IMR-90 (cell line): Measurements from ENCODE around the gene OXSM. TPM values are rescaled to one million over a fixed set of nuclear protein-coding genes. Genes with fewer than 3 reads are reported as not detected.
A peak's percentile ranks its signal among the peaks of the same experiment; 100 is the strongest.

Experiments used
- ATAC-seq: fragments of 200-7000 bp; cut with Tn5 transposase; 2 replicates; pipeline ENCODE4 v1.9.1; 2020; ENCODE audit warnings: low read depth, mild to moderate bottlenecking, moderate library complexity
- BruUV-seq: library from RNA; stranded (reverse); fragments of 400-500 nt; replicated peaks from 2 replicates; lab custom pipeline; 2021; lab: Mats Ljungman, UMichigan
- CTCF ChIA-PET: fragments of 300-600 bp; formaldehyde crosslinking; extraction: SDS; loops from one replicate; lab custom pipeline; 2021; ENCODE audit warnings: antibody characterized with exemption; lab: Yijun Ruan, JAX
- POLR2A ChIA-PET: fragments of 300-600 bp; sonication (Branson Sonifier 250); formaldehyde crosslinking; loops from one replicate; lab custom pipeline; 2022; ENCODE audit warnings: antibody characterized with exemption; ENCODE audit not compliant: unreplicated experiment; lab: Charles Lee
- DNase-seq: peaks from one replicate; pipeline ENCODE4 v3.0.0; 2013
- H2AFZ ChIP-seq: replicated peaks from 2 replicates; pipeline ENCODE3; 2013; ENCODE audit warnings: low read length, mild to moderate bottlenecking; ENCODE audit not compliant: poor library complexity
- H2AK5ac ChIP-seq: 2 replicates; pipeline ENCODE4 v1.6.1; 2013; ENCODE audit warnings: low read depth, low read length, inconsistent platforms
- H2AK9ac ChIP-seq: replicated peaks from 2 replicates; pipeline ENCODE3; 2013; ENCODE audit warnings: mild to moderate bottlenecking, low read depth, low read length, moderate library complexity; ENCODE audit not compliant: poor library complexity
- H2BK120ac ChIP-seq: 2 replicates; pipeline ENCODE4 v1.6.1; 2013; ENCODE audit warnings: low read depth, low read length, inconsistent platforms
- H2BK15ac ChIP-seq: 3 replicates; pipeline ENCODE4 v1.6.1; 2013; ENCODE audit warnings: low read depth, low read length, inconsistent platforms
- H2BK20ac ChIP-seq: 2 replicates; pipeline ENCODE4 v1.6.1; 2013; ENCODE audit warnings: low read depth, mild to moderate bottlenecking, inconsistent platforms, low read length, moderate library complexity
- H2BK5ac ChIP-seq: 2 replicates; pipeline ENCODE4 v1.6.1; 2013; ENCODE audit warnings: mild to moderate bottlenecking, low read depth, low read length, inconsistent platforms; ENCODE audit not compliant: poor library complexity, severe bottlenecking
- H3K14ac ChIP-seq: replicated peaks from 2 replicates; pipeline ENCODE4 v1.6.1; 2013; ENCODE audit warnings: low read depth, low read length, inconsistent platforms
- H3K18ac ChIP-seq: 2 replicates; pipeline ENCODE4 v1.6.1; 2013; ENCODE audit warnings: low read depth, low read length, control low read depth
- H3K23ac ChIP-seq: 2 replicates; pipeline ENCODE4 v1.6.1; 2013; ENCODE audit warnings: low read depth, low read length, inconsistent platforms
- H3K27ac ChIP-seq: 2 replicates; pipeline ENCODE4 v1.5.1; 2013; ENCODE audit warnings: mild to moderate bottlenecking, control low read depth, low read length; ENCODE audit not compliant: insufficient read depth
- H3K27me3 ChIP-seq: 2 replicates; pipeline ENCODE4 v1.6.1; 2013; ENCODE audit warnings: low read length; ENCODE audit not compliant: control insufficient read depth, insufficient read depth
- H3K36me3 ChIP-seq: 2 replicates; pipeline ENCODE4 v1.6.1; 2013; ENCODE audit warnings: low read length, mixed read lengths; ENCODE audit not compliant: control insufficient read depth, insufficient read depth
- H3K4ac ChIP-seq: 2 replicates; pipeline ENCODE4 v1.6.1; 2013; ENCODE audit warnings: low read depth, low read length, inconsistent platforms
- H3K4me1 ChIP-seq: 2 replicates; pipeline ENCODE4 v1.6.1; 2013; ENCODE audit warnings: low read length, mixed read lengths; ENCODE audit not compliant: control insufficient read depth, insufficient read depth
- H3K4me2 ChIP-seq: 2 replicates; pipeline ENCODE4 v1.6.1; 2013; ENCODE audit warnings: low read depth, mild to moderate bottlenecking, control low read depth, low read length, moderate library complexity
- H3K4me3 ChIP-seq: 2 replicates; pipeline ENCODE4 v1.5.1; 2013; ENCODE audit warnings: low read depth, mild to moderate bottlenecking, control low read depth, low read length, moderate library complexity; ENCODE audit not compliant: insufficient read depth
- H3K56ac ChIP-seq: 2 replicates; pipeline ENCODE4 v1.6.1; 2013; ENCODE audit warnings: low read length, inconsistent platforms; ENCODE audit not compliant: insufficient read depth; ENCODE audit errors: extremely low read depth
- H3K79me1 ChIP-seq, 2 experiments: 2 replicates each; pipeline ENCODE4 v1.6.1; 2013; ENCODE audit warnings: low read length in 2 of 2, inconsistent platforms in 1 of 2, low read depth in 1 of 2
- H3K9ac ChIP-seq: 2 replicates; pipeline ENCODE4 v1.6.1; 2013; ENCODE audit warnings: low read depth, low read length, control low read depth
- H3K9me1 ChIP-seq: 2 replicates; pipeline ENCODE4 v1.6.1; 2013; ENCODE audit warnings: low read length, inconsistent platforms; ENCODE audit not compliant: insufficient read depth
- H3K9me3 ChIP-seq: 2 replicates; pipeline ENCODE4 v1.6.1; 2013; ENCODE audit warnings: low read length; ENCODE audit not compliant: control insufficient read depth, insufficient read depth
- H4K20me1 ChIP-seq: 2 replicates; pipeline ENCODE4 v1.6.1; 2013; ENCODE audit warnings: low read length, inconsistent platforms; ENCODE audit not compliant: insufficient read depth
- H4K5ac ChIP-seq: 2 replicates; pipeline ENCODE4 v1.6.1; 2013; ENCODE audit warnings: mild to moderate bottlenecking, low read depth, low read length, control low read depth
- H4K8ac ChIP-seq, 2 experiments: 2 replicates each; pipeline ENCODE4 v1.6.1; 2013; ENCODE audit warnings: low read depth in 2 of 2, low read length in 2 of 2, control low read depth in 1 of 2, inconsistent platforms in 1 of 2
- H4K91ac ChIP-seq: 2 replicates; pipeline ENCODE4 v1.6.1; 2013; ENCODE audit warnings: low read depth, low read length, inconsistent platforms; ENCODE audit not compliant: insufficient read depth
- BHLHE40 ChIP-seq: fragments of 150-350 bp; IDR thresholded peaks from 2 replicates; pipeline ENCODE4 v1.6.1; 2016; ENCODE audit warnings: mild to moderate bottlenecking, low read depth, low read length
- CEBPB ChIP-seq: IDR thresholded peaks from 2 replicates; pipeline ENCODE4 v1.6.1; 2012; ENCODE audit warnings: low read depth, low read length, improper control_type of control experiment
- CHD1 ChIP-seq: IDR thresholded peaks from 2 replicates; pipeline ENCODE4 v1.6.1; 2012; ENCODE audit warnings: low read depth, low read length, improper control_type of control experiment
- FOS ChIP-seq: fragments of 150-350 bp; IDR thresholded peaks from 2 replicates; pipeline ENCODE4 v1.6.1; 2016; ENCODE audit warnings: low read depth, low read length
- MAFK ChIP-seq: IDR thresholded peaks from 2 replicates; pipeline ENCODE4 v1.6.1; 2012; ENCODE audit warnings: low read depth, low read length, improper control_type of control experiment
- MAZ ChIP-seq: IDR thresholded peaks from 2 replicates; pipeline ENCODE4 v1.6.1; 2012; ENCODE audit warnings: low read depth, mild to moderate bottlenecking, low read length, improper control_type of control experiment, moderate library complexity, borderline replicate concordance
- MXI1 ChIP-seq: IDR thresholded peaks from 2 replicates; pipeline ENCODE4 v1.6.1; 2012; ENCODE audit warnings: low read depth, mild to moderate bottlenecking, low read length, moderate library complexity, borderline replicate concordance
- NFE2L2 ChIP-seq: fragments of 150-350 bp; IDR thresholded peaks from 2 replicates; pipeline ENCODE4 v1.6.1; 2016; ENCODE audit warnings: low read depth, mild to moderate bottlenecking, low read length
- POLR2A ChIP-seq: IDR thresholded peaks from 2 replicates; pipeline ENCODE4 v1.6.1; 2012; ENCODE audit warnings: mild to moderate bottlenecking, low read depth, low read length
- RAD21 ChIP-seq: IDR thresholded peaks from 2 replicates; pipeline ENCODE4 v1.6.1; 2012; ENCODE audit warnings: low read length, improper control_type of control experiment
- RCOR1 ChIP-seq: IDR thresholded peaks from 2 replicates; pipeline ENCODE4 v1.6.1; 2012; ENCODE audit warnings: mild to moderate bottlenecking, low read length, improper control_type of control experiment; ENCODE audit not compliant: insufficient replicate concordance
- RFX5 ChIP-seq: IDR thresholded peaks from 2 replicates; pipeline ENCODE4 v1.8.0; 2012; ENCODE audit warnings: low read depth, mild to moderate bottlenecking, low read length, moderate library complexity
- SMC3 ChIP-seq: fragments of 150-350 bp; IDR thresholded peaks from 2 replicates; pipeline ENCODE4 v1.6.1; 2016; ENCODE audit warnings: low read depth, mild to moderate bottlenecking, antibody characterized with exemption, low read length, moderate library complexity
- WGBS, 2 experiments: methylation state at CpG; one replicate each; pipeline versions ENCODE4 v1.1.5 to v1.1.7; 2013; ENCODE audit warnings: missing lambda C conversion rate in 2 of 2; ENCODE audit not compliant: insufficient read length in 1 of 2; ENCODE audit errors: extremely low coverage in 2 of 2; 5-methylcytosine and 5-hydroxymethylcytosine counted together
- dilution Hi-C: fragments of 300-500 bp; cut with HindIII; formaldehyde crosslinking; loops from one replicate; pipeline ENCODE4 v1.14.3; 2018; ENCODE audit warnings: low sequenced_read_pairs; ENCODE audit not compliant: unreplicated experiment
- in situ Hi-C: fragments of 300-500 bp; cut with MboI; formaldehyde crosslinking; loops from 3 replicates; pipeline ENCODE4 v1.14.3; 2019; ENCODE audit warnings: low sequenced_read_pairs, inconsistent platforms, mixed read lengths
- intact Hi-C: fragments of 100-400 bp; cut with micrococcal nuclease; formaldehyde crosslinking; loops from 2 replicates; pipeline ENCODE4 v1.10.0; 2022
- polyA plus RNA-seq, 3 experiments: library from polyadenylated mRNA; depleted of rRNA; stranded (reverse); fragments of >200 nt; gene quantifications; 2 replicates each; pipeline ENCODE4 v1.2.3, GENCODE V29; 2012; ENCODE audit warnings: low replicate concordance in 1 of 3
- total RNA-seq: library from RNA; depleted of rRNA; stranded (reverse); fragments of >200 nt; gene quantifications from 2 replicates; pipeline ENCODE4 v1.2.3, GENCODE V29; 2012
- TF ChIP-seq, protein P1 (sequence below): fragments of 150-350 bp; IDR thresholded peaks from 2 replicates; pipeline ENCODE4 v1.6.1; 2017; ENCODE audit warnings: mild to moderate bottlenecking, antibody characterized with exemption, low read length, low read depth
- TF ChIP-seq, protein P2 (sequence below): conservative IDR thresholded peaks from 2 replicates; pipeline ENCODE4 v1.5.1; 2012; ENCODE audit warnings: mild to moderate bottlenecking, low read depth, low read length, improper control_type of control experiment

The OXSM gene
- total and polyA plus RNA-seq, 2 of the 4 experiments (the other 2 are of a cell fraction), result 11.4 to 15.4 TPM

DNA sequence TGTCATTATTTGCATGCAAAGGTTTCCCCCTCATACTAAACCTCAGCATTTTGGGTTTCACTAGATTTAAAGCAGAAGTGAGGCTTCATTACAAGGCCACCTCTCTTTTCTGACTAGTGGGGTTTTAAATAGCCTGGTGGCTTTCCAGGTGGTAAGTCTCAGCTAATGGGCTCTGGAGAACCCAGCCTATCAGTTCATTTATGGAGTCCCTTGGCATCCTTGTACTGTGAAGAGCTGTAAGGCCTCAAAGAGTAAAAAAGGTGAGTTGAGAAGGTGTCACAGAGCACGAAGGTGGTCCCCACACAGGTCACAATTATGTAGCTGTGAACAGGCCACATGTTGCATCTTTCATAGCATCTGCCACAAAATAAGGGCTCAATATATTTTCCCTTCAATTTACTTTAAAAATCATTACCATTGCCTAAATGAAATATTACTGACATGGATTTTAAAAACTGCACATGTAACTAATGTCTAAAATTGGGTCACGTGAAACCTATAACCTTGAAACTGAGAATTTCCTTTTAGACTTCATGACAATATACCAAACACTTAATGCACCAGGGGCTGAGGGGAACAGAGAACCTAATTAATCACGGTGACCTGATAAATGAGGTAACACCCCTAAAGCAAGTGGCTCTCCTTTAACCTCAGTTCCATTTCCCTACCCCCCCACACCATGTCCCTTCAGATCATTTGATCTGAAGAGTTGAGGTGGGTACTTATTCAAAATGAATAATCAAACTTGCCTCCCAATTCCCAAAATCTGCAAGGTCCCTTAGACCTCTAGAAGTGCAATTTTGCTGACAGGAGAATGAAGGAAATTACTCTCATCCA, 7.9 kb upstream of the OXSM start:
- Histone ChIP-seq H2AK5ac (no peak overlapping the region), H3K79me1 (peaks cover 22 to 26% of the 10 kb centered on the region in 2 experiments), H2AFZ (no peak overlapping the region), H3K4ac (no peak overlapping the region), H2AK9ac (peak overlapping the region; percentile 4), H2BK120ac (no peak overlapping the region), H2BK20ac (no peak overlapping the region), H3K56ac (no peak overlapping the region; the same call in 1 of the 2 replicates), H3K4me3 (peak overlapping the region; percentile 85), H4K20me1 (no peaks in the 10 kb centered on the region), H3K9me1 (no peaks in the 10 kb centered on the region; the same call in 1 of the 2 replicates), H3K18ac (no peak overlapping the region), H3K27me3 (no peaks in the 10 kb centered on the region), H2BK15ac (no peak overlapping the region), H3K9ac (peak overlapping the region; percentile 76), H3K4me1 (peaks cover 2% of the 10 kb centered on the region; the same call in 1 of the 2 replicates), H2BK5ac (no peak overlapping the region), H3K4me2 (peak overlapping the region; percentile 86), H3K23ac (peak overlapping the region; percentile 84; the same call in 1 of the 2 replicates), H4K91ac (no peak overlapping the region), H3K9me3 (no peaks in the 10 kb centered on the region), H4K5ac (no peak overlapping the region), H3K14ac (peak overlapping the region; percentile 78), H3K36me3 (peaks cover 6% of the 10 kb centered on the region), H3K27ac (no peak overlapping the region), H4K8ac (no peak overlapping the region; a peak in 1 of 4 replicates)
- no CpG with 5 or more reads among the region's 3 CpGs for WGBS, 2 experiments
- BruUV-seq, result no TSS peak
- ChIA-PET POLR2A (no interaction called here), CTCF (no interaction called here)
- ATAC-seq (no peak), DNase-seq (no peak)
- in situ Hi-C loops (no loop called here), intact Hi-C loops (loop anchor here (2.0 kb wide), 3 partner anchors 75 to 133 kb away; partner anchors contain the start of gene TOP2B), dilution Hi-C loops (no loop called here)
- TF ChIP-seq CEBPB (no peak), SMC3 (no peak), MAZ (no peak), MAFK (no peak), CHD1 (no peak), FOS (no peak), BHLHE40 (no peak), RCOR1 (no peak), NFE2L2 (no peak), POLR2A (no peak), RFX5 (no peak), RAD21 (no peak), MXI1 (no peak)
- TF ChIP-seq, protein P1, sequence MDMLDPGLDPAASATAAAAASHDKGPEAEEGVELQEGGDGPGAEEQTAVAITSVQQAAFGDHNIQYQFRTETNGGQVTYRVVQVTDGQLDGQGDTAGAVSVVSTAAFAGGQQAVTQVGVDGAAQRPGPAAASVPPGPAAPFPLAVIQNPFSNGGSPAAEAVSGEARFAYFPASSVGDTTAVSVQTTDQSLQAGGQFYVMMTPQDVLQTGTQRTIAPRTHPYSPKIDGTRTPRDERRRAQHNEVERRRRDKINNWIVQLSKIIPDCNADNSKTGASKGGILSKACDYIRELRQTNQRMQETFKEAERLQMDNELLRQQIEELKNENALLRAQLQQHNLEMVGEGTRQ, result no peak
- TF ChIP-seq, protein P2, sequence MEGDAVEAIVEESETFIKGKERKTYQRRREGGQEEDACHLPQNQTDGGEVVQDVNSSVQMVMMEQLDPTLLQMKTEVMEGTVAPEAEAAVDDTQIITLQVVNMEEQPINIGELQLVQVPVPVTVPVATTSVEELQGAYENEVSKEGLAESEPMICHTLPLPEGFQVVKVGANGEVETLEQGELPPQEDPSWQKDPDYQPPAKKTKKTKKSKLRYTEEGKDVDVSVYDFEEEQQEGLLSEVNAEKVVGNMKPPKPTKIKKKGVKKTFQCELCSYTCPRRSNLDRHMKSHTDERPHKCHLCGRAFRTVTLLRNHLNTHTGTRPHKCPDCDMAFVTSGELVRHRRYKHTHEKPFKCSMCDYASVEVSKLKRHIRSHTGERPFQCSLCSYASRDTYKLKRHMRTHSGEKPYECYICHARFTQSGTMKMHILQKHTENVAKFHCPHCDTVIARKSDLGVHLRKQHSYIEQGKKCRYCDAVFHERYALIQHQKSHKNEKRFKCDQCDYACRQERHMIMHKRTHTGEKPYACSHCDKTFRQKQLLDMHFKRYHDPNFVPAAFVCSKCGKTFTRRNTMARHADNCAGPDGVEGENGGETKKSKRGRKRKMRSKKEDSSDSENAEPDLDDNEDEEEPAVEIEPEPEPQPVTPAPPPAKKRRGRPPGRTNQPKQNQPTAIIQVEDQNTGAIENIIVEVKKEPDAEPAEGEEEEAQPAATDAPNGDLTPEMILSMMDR, result no peak
